Embryonic facial prominence (tissue), 1 donor: ENCODE results near the gene TUBGCP2.
"Not testable (repeated sequence)": the region's sequence is repeated elsewhere in the genome, so short reads cannot be mapped to it uniquely, and the experiment has no call there.

Experiments used
- DNase-seq: peaks from one replicate; pipeline ENCODE4 v3.0.0-alpha.2; 2016; ENCODE audit errors: extremely low spot score

The TUBGCP2 gene

DNA sequence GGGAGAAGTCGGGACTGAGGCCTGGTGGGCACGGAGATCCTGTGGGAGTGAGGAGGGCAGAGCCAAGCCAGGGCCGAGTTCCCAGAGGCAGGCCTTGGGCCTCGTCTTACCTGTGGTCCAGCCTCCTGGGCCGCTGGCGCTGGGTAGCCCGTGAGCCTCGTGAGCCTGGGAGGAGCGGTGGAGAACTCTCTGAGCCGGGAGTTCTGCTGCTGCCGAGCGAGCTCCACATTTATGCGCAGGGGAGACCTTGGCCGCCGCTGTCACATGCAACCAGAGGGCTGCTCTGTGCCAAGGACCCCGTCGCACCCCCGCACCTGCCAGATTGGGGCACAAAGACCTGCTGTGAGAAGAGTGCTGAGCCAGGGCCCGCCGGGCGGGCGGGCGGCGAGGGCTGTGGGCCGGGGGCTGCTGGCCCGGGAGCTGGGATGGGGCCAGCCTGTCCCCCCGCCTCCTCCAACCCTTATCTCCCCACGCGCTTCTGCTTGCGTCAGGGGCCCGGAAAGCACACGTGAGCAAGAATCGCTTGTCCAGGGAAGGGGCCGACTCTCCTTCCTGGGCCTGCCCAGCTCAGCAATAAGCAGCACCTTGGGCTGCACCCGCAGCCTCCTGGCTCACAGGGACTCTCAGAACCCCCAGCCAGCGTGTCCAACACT is 60.9 kb downstream of the TUBGCP2 start:
- DNase-seq, result no peak

DNA sequence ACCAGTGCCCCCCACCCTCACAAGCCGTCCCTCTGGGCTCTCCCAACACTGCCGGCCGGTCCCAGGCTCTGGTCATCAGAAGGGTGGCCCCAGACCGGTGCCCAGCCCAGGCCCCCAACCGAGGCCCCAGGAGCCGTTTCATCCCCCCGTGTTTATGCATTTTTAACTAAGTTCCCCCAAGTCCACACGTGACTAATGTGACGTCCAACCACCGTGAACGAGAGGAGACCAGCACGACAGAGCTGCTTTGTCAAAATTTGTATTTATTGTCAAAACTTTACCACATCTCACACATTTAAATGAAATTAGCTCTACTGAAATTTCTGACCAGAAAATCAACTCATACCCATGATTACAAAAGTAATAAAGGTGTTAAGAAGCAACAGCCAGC is 62.4 kb downstream of the TUBGCP2 start:
- DNase-seq, result no peak

DNA sequence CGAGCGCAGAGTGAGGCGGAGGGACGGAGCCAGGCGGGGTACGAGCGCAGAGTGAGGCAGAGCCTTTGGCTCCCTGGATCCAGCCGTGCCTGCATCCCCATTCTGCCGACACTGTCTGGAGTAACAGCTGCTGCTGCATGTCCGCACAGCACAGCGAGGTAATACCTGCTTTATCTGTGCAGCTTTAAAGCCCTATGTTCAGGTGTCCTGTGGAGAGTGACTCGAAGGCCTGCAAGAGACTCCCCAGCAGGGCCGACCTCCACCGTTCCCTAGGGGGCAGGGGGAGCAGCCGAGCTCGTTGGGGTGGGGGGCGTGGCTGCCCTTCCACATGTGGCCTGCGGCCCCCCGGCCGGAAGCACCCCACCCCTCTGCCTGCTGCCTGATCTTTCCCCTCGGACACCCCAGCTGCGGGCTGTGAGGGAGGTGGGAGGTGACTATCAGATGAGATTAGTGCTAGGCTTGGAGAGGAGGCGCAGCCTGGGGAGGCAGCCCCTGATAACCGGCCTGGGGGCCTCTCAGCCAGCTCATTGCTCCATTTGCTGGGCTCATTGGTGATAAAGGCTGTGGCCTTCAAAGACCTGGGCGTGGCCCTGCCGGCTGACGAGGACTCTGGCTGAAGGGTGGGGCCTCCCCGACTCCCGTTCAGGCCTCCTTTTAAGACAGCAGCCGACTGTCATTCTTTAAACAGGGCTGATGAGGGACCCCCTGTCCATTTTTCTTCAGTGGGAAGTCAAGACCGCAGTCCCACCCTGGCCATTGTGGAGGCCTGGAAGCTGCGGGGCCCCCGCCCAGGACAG is 63.0 kb downstream of the TUBGCP2 start:
- DNase-seq, result no peak

DNA sequence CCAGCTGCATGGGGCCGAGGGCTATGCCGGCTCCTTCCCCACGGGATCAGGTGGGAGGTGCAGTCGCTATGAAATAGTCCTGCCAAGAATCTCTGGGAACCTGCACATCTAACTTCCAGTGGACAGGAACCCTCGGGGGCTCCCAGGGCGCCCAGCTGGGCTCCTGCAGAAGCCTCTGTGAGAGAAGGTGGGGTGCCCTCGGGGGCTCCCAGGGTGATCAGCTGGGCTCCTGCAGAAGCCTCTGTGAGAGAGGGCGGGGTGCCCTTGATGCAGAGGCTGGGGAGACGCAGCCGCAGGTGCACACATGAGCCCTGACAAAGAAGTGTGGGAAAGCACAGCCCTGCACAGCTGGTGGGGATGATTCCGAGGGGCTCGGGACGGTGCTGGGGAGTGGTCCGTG is 65.1 kb downstream of the TUBGCP2 start:
- DNase-seq, result no peak

DNA sequence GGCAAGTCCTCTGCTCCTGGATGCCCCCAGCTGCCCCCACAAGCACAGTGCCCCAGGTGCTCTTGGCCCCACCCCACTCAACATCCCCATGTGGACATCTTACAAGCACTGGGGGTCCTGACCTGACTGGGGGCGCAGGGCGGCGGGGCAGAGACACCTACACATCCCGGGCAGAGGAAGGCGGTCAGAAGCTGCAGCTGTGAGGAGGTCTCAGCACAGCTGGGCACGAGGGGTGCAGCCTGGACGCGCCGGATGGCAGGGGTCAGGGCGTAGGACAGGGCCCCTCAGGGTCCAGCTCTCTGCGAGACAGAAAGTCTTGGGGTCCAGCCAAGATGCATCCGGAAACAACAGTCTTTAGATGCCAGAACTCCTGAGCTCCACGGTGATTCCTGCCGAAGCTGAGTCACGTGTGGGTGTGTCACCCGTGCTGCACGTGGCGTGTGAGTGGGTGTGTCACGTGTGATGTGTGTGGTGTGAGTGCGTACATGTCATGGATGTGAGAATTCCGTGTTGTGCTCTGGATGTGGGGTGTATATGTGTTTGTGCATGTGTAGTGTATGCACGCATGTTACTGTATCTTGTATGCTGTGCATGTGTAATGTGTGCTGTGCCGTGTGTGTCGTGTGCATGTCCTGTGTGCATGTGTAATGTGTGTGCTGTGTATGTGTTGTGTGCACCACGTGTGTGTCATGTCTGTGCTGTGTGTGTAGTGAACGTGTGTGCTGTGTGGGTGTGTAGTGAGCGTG is 65.9 kb downstream of the TUBGCP2 start:
- no peak for DNase-seq

DNA sequence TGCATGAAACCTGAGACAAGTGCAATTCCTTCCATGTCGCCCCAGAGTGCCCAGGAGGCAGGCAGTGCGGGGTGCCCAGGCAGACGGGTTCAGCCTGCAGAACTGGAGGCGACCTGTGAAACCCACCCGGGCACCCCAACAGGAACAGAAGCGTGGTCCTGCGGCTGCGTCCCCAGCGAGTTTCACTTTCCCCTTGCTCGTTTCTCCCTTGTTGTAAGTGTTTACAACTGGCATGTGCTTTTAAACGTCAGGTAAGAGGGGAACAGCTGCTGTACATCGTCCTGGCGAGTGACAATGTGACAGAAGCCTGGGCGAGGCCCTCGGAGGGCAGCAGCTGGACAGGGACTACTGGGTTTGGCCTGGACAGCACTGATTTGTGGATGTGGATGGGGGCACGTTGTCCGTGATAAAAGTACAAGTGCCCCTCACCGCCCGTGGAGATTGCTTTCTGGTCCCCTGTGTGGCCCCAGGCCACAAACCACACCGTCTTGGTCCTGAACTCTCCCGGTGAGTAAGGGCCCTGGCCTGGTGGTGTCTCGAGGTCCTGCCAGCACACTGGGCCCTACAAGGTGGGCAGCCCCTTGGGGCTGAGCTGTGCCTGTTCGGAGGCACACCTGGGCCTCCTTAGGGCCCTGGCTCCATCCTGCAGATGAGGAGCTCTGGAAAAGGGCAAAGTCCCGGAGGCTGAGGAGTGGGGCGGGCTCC is 67.0 kb downstream of the TUBGCP2 start:
- no peak for DNase-seq

DNA sequence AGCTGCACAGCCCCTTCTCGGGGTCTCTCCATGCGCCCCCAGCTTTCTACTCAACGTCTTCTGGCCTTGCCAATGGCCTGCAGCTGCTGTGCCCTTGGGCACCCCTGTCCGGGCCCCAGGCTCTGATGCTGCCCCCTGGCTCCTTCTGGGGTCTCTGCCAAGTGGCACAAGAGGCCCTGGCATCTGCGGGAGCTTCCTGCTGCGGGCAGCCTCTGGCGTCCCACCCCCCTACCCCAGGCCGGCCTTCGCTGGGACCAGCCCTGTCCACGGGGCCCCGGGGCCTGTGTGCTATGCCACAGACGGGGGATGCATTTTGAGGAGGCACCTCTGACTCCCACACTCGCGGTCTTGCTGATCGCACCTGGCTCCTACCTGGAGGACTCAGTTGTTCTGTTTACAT is 68.7 kb downstream of the TUBGCP2 start:
- DNase-seq, result no peak

DNA sequence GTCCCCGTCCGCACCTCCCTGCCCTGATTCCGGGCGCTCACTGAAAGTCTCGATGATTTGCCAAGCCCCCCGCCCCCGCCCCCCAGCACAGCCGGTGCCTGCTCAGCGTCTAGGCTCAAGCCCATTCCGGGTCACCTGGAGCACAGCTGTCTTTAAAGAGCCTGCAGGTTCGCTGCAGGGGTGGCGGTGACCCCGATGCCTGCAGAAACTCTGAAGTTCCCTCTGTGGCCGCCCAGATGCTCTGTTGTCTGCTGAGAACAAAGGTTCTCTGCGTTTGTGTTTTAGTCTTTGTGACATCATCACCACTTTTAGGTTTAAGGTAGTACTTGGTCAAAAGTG is 70.2 kb downstream of the TUBGCP2 start:
- no peak for DNase-seq

DNA sequence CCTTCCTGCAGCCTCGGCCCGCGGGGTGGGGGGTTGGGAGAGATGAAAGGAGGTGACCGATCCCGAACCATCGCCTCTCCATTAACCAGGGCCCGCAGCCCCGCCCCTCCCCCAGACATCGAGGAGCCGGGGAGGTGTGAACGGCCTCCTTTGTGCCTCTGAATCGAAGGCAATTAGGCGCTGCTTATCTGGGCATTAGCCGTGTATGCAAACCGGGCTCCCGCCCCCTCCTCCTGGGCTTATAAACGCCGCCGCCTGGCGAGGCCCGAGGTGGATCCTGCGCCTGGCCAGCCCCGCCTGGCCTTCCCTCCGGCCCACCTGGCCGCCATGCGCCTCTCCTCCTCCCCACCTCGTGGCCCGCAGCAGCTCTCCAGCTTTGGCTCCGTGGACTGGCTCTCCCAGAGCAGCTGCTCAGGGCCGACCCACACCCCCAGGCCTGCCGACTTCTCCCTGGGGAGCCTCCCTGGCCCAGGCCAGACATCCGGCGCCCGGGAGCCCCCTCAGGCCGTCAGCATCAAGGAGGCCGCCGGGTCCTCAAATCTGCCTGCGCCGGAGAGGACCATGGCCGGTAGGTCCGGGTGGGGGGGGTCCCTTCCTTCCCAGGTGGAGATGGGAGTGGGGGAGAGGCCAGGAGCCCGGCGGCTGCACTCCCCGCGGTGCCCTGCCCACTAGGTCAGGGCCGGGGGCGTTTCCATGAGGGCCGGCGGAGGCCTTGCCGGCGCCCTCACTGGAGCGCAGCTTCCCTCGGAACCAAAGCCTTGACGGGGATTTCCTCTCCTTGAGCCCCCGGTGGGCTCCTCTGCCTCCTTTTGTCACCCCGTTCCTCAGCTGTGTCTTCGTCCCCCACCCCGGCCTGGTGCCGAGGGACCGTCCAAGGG is 70.8 kb downstream of the TUBGCP2 start, which contains the start of gene VENTX:
TSS of gene VENTX (plus strand) at position 268 of the 878 bp plus-strand sequence. CDS start at position 328, 60 bp downstream.
- no peak for DNase-seq

DNA sequence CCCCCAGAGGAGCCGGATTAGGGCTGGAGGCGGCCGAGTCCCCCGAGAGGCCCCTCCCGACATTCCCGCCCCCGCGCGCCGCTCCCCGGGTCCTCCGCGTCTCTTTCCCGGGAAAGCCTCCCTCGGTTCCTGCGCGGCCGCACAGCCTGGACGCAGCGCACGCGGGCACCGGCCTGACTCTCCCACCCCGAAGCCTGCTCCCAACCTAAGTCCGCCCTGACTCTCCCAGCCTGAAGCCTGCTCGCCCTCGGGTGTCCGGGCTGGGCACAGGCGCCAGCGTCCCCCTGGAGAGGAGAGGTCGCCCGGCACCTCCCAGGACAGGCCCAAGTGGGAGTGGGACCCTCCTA is 71.5 kb downstream of the TUBGCP2 start:
- no peak for DNase-seq

DNA sequence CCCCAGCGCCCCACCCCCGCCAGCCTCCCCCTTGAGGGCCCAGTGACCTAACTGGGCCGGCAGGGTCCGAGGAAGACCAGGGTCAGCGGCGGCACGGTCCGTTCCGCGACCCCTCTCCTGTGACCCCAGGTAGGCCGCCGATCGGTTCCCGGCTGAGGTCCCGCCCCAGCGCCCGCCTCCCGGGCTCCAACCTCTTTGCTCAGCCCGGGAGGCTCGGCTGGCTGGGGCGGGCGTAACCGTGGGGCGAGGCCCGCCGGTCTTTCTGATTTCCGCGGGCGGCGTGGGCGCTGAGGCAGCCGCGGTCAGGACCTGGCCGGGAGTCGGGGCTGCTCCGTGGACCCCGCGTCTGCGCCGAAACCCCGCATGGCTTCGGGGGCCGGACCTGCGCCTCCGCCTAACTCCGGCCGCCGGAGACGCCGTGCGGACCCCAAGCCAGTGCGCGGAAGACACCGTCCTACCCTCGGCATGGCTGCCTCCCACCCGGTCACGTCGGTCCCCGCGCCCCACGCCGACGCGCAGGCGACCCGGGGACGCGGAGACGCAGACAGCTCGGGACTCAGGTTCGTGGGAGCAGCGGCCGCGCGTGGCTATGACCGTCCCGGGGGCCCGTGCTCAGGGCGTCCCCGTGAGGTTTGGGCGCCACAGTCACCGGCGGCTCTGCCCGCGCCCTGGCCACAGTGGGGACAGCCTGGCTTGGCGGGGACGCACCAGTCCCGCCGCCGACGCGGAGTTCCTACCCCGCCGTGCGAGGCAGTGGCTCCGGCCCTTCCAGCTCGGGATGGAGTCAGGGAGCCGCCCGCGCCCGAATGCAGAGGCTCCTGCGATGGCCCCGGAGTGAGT is 72.1 kb downstream of the TUBGCP2 start:
- DNase-seq, result no peak

DNA sequence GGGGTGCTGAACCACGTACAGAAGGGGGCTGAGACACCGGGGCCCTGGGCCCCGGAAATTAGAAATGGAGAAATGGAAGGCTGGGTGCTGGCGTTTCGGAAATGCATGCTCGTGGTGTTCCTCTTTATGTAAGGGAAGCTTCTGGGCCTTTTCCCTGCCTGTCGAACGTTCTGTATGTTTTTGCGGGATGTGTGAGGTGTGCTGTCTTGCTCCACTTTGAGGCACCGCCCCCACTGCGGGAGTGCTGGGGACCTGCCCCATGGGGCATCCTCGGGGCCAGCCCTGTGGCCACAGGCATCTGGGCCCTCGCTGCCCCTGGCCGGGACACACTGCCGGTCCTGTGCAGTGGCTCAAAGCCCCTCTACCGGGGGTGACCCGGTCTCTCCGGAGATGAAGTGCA is 72.7 kb downstream of the TUBGCP2 start:
- no peak for DNase-seq

DNA sequence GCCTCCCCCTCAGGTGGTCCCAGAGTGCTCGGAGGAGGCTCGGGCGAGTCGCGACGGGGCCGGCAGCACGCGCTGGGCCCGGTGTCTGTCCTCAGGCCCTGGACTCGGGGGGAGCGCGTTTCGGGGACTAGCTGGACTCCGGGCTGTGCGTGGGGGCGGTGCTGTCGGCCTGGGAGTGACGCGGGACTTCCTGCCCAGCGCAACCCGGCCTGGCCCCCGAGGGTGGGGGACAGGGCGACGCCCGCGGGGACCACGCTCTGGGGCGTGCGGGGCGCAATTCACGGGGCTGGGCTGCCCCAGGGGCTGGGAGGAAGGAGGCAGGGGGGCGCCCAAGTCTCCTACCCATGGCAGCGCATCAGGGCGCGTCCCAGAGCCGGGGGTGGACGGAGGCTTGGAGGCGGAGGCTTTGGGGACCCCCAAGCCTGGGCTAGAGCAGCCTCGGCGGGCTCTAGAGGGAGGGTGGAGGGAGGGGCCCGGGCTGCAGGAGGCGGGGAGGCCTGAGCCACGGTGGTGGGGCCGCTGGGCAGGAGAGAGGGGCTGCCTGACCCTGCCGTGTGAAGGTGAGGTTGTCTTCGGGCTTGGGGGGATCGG is 73.3 kb downstream of the TUBGCP2 start:
- DNase-seq, result no peak

DNA sequence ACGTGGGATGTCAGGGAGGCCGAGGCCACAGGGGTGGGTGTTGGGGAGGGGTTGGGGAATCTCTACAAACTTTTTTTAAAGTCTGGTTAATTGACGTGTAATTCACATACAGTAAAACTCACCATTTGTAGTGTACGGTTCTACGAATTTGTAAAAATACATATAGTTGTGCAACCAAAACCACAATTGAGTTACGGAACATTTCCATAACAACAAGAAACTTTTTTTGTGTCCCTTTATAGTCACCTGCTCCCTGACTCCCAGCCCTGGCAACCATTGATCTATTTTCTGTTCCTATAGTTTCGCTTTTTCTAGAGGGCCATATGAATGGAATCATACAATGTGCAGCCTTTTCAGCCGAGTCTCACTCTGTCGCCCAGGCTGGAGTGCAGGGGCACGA is 73.9 kb downstream of the TUBGCP2 start:
- DNase-seq, result not testable (repeated sequence)

DNA sequence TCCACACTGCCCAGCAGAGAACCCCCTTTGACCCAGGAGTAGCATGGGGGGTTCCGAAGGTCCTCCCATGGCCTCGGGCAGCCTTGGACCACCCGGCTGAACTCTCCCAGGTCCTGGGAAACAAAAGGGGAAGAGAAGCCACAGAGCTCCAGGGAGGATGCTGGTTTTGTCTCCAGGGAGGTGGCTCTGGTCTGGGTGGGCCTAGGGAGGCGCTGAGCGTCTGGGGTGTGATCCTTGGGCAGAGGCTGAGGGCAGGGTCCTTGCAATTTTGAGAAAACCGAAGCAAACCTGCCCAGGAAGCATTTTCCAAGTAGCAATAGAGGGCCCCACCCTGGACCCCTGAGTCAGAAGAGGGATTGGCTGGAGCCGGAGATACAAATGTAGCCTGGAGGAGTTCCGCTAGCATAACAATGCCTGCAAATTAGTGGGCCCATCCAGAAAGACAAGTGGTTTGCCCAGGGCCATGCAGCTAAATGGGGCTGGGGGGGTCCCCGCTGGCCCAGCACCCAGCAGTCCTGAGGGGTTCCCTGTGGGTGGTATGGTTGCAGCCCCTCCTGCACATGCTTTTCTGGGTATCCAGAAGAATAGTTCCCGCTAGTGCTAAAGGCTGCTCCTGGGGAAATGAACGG is 76.6 kb downstream of the TUBGCP2 start:
- DNase-seq, result no peak

DNA sequence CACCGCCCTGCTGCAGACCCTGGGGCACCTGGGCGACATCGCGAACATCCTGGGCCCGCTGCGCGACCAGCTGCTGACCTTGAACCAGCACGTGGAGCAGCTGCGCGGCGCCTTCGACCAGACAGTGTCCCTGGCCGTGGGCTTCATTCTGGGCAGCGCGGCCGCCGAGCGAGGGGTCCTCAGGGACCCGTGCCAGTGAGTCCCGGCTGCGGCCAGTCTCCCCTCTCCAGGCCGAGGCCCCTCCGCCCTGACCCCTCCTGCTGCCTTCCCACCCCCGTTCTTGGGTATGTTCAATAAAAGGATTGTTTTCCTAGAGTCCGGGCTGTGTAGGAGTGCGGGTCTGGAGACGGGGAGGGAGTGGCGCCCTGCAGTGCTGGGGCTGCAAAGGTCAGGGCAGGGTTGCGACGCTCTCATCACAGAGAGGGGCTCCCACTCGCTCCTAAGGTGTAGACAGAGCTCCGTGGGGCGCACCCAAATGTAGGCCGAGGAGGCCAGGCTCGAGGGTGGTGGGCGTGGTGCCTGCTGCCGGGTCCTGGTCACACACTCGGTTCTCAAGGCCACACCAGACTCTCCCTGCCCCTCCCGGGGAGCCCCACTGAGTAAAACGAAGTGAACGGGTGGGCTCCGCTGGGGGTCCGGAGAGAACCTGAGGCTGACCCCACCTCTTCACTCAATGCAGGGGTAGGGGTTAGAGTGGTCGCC is 77.3 kb downstream of the TUBGCP2 start:
- DNase-seq, result no peak

DNA sequence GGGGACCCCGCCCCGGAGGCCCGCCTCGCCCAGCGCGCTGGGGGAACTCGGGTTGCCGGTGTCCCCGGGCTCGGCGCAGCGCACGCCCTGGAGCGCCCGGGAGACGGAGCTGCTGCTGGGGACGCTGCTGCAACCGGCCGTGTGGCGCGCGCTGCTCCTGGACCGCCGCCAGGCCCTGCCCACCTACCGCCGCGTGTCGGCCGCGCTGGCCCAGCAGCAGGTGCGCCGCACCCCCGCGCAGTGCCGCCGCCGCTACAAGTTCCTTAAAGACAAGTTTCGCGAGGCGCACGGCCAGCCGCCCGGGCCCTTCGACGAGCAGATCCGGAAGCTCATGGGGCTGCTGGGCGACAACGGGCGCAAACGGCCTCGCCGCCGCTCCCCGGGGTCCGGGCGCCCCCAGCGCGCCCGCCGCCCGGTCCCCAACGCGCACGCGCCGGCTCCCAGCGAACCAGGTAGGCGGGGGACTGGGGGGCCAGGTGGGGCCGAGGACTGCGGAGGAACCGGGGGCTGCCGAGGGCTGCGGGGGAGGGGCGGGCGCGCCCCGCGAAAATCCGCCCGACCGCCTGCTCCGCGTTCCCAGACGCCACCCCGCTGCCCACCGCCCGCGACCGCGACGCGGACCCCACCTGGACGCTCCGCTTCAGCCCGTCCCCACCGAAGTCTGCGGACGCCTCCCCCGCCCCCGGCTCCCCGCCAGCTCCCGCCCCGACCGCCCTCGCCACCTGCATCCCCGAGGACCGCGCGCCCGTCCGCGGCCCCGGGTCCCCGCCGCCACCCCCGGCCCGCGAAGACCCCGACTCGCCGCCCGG is 78.1 kb downstream of the TUBGCP2 start:
- DNase-seq, result no peak

DNA sequence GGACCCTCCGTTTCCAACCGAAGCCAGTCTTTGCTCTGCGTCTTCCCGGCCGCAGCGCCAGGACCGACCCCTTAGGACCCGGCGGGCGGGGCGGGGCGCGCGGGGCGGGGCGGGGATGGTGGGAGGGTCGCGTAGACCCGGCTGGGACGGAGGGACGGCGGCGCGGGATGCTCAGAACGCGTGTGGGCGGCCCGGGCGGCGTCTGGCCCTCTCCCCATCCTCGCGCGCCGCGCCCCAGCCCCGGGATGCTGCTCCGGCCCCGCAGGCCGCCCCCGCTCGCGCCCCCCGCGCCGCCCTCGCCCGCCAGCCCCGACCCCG is 78.7 kb downstream of the TUBGCP2 start, which contains the start of gene UTF1:
TSS of gene UTF1 (plus strand) at position 174 of the 318 bp plus-strand sequence. CDS start at position 246, 72 bp downstream.
- DNase-seq, result no peak
